SK-N-SH (cell line): Measurements from ENCODE around the gene TSHZ2. TPM values are rescaled to one million over a fixed set of nuclear protein-coding genes. Genes with fewer than 3 reads are reported as not detected.

ENCODE experiments used
- CTCF ChIA-PET: fragments of 300-600, 350-600 bp; formaldehyde crosslinking; extraction: SDS; loops from one replicate; lab custom pipeline; 2021; lab: Yijun Ruan, JAX
- POLR2A ChIA-PET: fragments of 350-600 bp; sonication (Branson Sonifier 250); formaldehyde crosslinking; extraction: SDS; loops from one replicate; lab custom pipeline; 2020; ENCODE audit warnings: antibody characterized with exemption, inconsistent platforms; lab: Yijun Ruan, JAX
- DNase-seq: peaks from one replicate; pipeline ENCODE4 v3.0.0; 2012
- H2AFZ ChIP-seq: fragments of 200-600 bp; sonication (generic); 2 replicates; pipeline ENCODE4 v1.8.1; 2016; ENCODE audit warnings: antibody characterized with exemption, mild to moderate bottlenecking, low read depth
- H3F3A ChIP-seq: fragments of 200-600 bp; sonication (generic); replicated peaks from 2 replicates; pipeline ENCODE3; 2016; ENCODE audit warnings: antibody characterized with exemption, mild to moderate bottlenecking; ENCODE audit not compliant: insufficient read depth
- H3K27ac ChIP-seq, 2 experiments: fragments of 200-500 bp in 1 of 2; fragments of 200-600 bp in 1 of 2; sonication (Bioruptor generic) in 1 of 2; sonication (generic), shearing (Covaris generic) in 1 of 2; 2 replicates each; pipeline versions ENCODE4 v1.5.1 to v1.6.1; 2014 to 2016; ENCODE audit warnings: low read depth in 2 of 2, inconsistent platforms in 1 of 2, low read length in 1 of 2, mild to moderate bottlenecking in 1 of 2, mixed read lengths in 1 of 2
- H3K27me3 ChIP-seq: fragments of 200-600 bp; sonication (generic), shearing (Covaris generic); 2 replicates; pipeline ENCODE4 v1.6.1; 2016; ENCODE audit warnings: mixed run types; ENCODE audit not compliant: insufficient read depth
- H3K36me3 ChIP-seq, 2 experiments: fragments of 200-500 bp in 1 of 2; fragments of 200-600 bp in 1 of 2; sonication (Bioruptor generic) in 1 of 2; sonication (generic) in 1 of 2; replicated peaks in 1 of 2; 2 replicates each; pipeline versions ENCODE3 to v1.5.1; 2014 to 2016; ENCODE audit warnings: low read length in 1 of 2, mild to moderate bottlenecking in 1 of 2; ENCODE audit not compliant: insufficient read depth in 2 of 2, control insufficient read depth in 1 of 2
- H3K4me1 ChIP-seq, 2 experiments: fragments of 200-500 bp in 1 of 2; fragments of 200-600 bp in 1 of 2; sonication (Bioruptor generic) in 1 of 2; sonication (generic), shearing (Covaris generic) in 1 of 2; 2 replicates each; pipeline versions ENCODE4 v1.5.1 to v1.6.1; 2014 to 2016; ENCODE audit warnings: low read depth in 1 of 2, low read length in 1 of 2, mixed run types in 1 of 2; ENCODE audit not compliant: insufficient read depth in 2 of 2, control insufficient read depth in 1 of 2
- H3K4me2 ChIP-seq: fragments of 200-600 bp; sonication (generic), shearing (Covaris generic); 2 replicates; pipeline ENCODE4 v1.6.1; 2017; ENCODE audit warnings: mixed run types
- H3K4me3 ChIP-seq, 2 experiments: fragments of 200-500 bp in 1 of 2; fragments of 200-600 bp in 1 of 2; sonication (Bioruptor generic) in 1 of 2; sonication (generic), shearing (Covaris generic) in 1 of 2; 2 replicates each; pipeline versions ENCODE4 v1.5.1 to v1.8.1; 2014 to 2016; ENCODE audit warnings: low read depth in 2 of 2, inconsistent platforms in 1 of 2, low read length in 1 of 2, mild to moderate bottlenecking in 1 of 2, mixed read lengths in 1 of 2, moderate library complexity in 1 of 2
- H3K79me2 ChIP-seq: fragments of 200-600 bp; sonication (generic); 2 replicates; pipeline ENCODE4 v1.8.1; 2017; ENCODE audit warnings: mild to moderate bottlenecking; ENCODE audit not compliant: insufficient read depth
- H3K9ac ChIP-seq: fragments of 200-600 bp; sonication (generic); 2 replicates; pipeline ENCODE4 v1.6.1; 2017; ENCODE audit warnings: mixed run types
- H3K9me2 ChIP-seq: fragments of 200-600 bp; sonication (generic); 2 replicates; pipeline ENCODE4 v1.6.1; 2017; ENCODE audit warnings: mixed run types
- H3K9me3 ChIP-seq: fragments of 200-600 bp; sonication (generic); 2 replicates; pipeline ENCODE4 v1.6.1; 2017; ENCODE audit warnings: mixed run types, mild to moderate bottlenecking, moderate library complexity
- H4K20me1 ChIP-seq: fragments of 200-600 bp; sonication (generic); 2 replicates; pipeline ENCODE4 v1.6.1; 2017; ENCODE audit warnings: mild to moderate bottlenecking, mixed run types; ENCODE audit not compliant: insufficient read depth
- FOXM1 ChIP-seq: IDR thresholded peaks from 2 replicates; pipeline ENCODE4 v1.4.0; 2012; ENCODE audit warnings: low read depth, mild to moderate bottlenecking
- GABPA ChIP-seq: IDR thresholded peaks from 2 replicates; pipeline ENCODE4 v1.4.0; 2012; ENCODE audit warnings: low read depth, mild to moderate bottlenecking
- PBX3 ChIP-seq: IDR thresholded peaks from 2 replicates; pipeline ENCODE4; 2012
- RAD21 ChIP-seq: IDR thresholded peaks from 2 replicates; pipeline ENCODE4 v1.6.1; 2012; ENCODE audit warnings: mild to moderate bottlenecking, low read length
- RFX5 ChIP-seq: IDR thresholded peaks from 2 replicates; pipeline ENCODE4 v1.6.1; 2012; ENCODE audit warnings: mild to moderate bottlenecking, improper control_type of control experiment, low read length
- SIN3A ChIP-seq: IDR thresholded peaks from 2 replicates; pipeline ENCODE4 v1.6.1; 2012; ENCODE audit warnings: low read depth, mild to moderate bottlenecking, low read length, moderate library complexity, borderline replicate concordance
- TEAD4 ChIP-seq: IDR thresholded peaks from 2 replicates; pipeline ENCODE4 v1.4.0; 2012; ENCODE audit warnings: mild to moderate bottlenecking, borderline replicate concordance; ENCODE audit not compliant: insufficient read depth
- YY1 ChIP-seq: IDR thresholded peaks from 2 replicates; pipeline ENCODE4 v1.4.0; 2012; ENCODE audit warnings: low read depth, mild to moderate bottlenecking
- WGBS: methylation state at CpG from one replicate; pipeline ENCODE4 v1.1.6; 2017; ENCODE audit warnings: low lambda C conversion rate; 5-methylcytosine and 5-hydroxymethylcytosine counted together
- polyA plus RNA-seq, 3 experiments: library from polyadenylated mRNA; depleted of rRNA; stranded (reverse); fragments of >200 nt; gene quantifications; 2 replicates each; pipeline ENCODE4 v1.2.3, GENCODE V29; 2012
- TF ChIP-seq, protein P1 (sequence below): IDR thresholded peaks from 2 replicates; pipeline ENCODE4 v1.4.0; 2012; ENCODE audit warnings: low read depth, borderline replicate concordance
- TF ChIP-seq, protein P2 (sequence below): IDR thresholded peaks from 2 replicates; pipeline ENCODE4 v1.6.1; 2012; ENCODE audit warnings: mild to moderate bottlenecking, low read depth, low read length, moderate library complexity
- TF ChIP-seq, protein P3 (sequence below): IDR thresholded peaks from 2 replicates; pipeline ENCODE4 v1.4.0; 2012; ENCODE audit warnings: low read depth
- TF ChIP-seq, protein P4 (sequence below): fragments of 200-600 bp; sonication (generic); IDR thresholded peaks from 2 replicates; pipeline ENCODE4 v1.6.1; 2017; ENCODE audit warnings: antibody characterized with exemption, mild to moderate bottlenecking, moderate library complexity

Gene TSHZ2
- polyA plus RNA-seq, 1 of the 3 experiments (the other 2 are of a cell fraction), result 0.13 TPM

- TF ChIP-seq, protein P1, sequence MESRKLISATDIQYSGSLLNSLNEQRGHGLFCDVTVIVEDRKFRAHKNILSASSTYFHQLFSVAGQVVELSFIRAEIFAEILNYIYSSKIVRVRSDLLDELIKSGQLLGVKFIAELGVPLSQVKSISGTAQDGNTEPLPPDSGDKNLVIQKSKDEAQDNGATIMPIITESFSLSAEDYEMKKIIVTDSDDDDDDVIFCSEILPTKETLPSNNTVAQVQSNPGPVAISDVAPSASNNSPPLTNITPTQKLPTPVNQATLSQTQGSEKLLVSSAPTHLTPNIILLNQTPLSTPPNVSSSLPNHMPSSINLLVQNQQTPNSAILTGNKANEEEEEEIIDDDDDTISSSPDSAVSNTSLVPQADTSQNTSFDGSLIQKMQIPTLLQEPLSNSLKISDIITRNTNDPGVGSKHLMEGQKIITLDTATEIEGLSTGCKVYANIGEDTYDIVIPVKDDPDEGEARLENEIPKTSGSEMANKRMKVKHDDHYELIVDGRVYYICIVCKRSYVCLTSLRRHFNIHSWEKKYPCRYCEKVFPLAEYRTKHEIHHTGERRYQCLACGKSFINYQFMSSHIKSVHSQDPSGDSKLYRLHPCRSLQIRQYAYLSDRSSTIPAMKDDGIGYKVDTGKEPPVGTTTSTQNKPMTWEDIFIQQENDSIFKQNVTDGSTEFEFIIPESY, result no peak
- TF ChIP-seq TEAD4 (no peak), RAD21 (no peak)
- TF ChIP-seq, protein P2, sequence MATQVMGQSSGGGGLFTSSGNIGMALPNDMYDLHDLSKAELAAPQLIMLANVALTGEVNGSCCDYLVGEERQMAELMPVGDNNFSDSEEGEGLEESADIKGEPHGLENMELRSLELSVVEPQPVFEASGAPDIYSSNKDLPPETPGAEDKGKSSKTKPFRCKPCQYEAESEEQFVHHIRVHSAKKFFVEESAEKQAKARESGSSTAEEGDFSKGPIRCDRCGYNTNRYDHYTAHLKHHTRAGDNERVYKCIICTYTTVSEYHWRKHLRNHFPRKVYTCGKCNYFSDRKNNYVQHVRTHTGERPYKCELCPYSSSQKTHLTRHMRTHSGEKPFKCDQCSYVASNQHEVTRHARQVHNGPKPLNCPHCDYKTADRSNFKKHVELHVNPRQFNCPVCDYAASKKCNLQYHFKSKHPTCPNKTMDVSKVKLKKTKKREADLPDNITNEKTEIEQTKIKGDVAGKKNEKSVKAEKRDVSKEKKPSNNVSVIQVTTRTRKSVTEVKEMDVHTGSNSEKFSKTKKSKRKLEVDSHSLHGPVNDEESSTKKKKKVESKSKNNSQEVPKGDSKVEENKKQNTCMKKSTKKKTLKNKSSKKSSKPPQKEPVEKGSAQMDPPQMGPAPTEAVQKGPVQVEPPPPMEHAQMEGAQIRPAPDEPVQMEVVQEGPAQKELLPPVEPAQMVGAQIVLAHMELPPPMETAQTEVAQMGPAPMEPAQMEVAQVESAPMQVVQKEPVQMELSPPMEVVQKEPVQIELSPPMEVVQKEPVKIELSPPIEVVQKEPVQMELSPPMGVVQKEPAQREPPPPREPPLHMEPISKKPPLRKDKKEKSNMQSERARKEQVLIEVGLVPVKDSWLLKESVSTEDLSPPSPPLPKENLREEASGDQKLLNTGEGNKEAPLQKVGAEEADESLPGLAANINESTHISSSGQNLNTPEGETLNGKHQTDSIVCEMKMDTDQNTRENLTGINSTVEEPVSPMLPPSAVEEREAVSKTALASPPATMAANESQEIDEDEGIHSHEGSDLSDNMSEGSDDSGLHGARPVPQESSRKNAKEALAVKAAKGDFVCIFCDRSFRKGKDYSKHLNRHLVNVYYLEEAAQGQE, result no peak
- TF ChIP-seq, protein P3, sequence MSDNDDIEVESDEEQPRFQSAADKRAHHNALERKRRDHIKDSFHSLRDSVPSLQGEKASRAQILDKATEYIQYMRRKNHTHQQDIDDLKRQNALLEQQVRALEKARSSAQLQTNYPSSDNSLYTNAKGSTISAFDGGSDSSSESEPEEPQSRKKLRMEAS, result no peak
These were observed 56.3 kb downstream of the TSHZ2 start (continued) for GRCh38 chr20:53028337-53029007.

DNA sequence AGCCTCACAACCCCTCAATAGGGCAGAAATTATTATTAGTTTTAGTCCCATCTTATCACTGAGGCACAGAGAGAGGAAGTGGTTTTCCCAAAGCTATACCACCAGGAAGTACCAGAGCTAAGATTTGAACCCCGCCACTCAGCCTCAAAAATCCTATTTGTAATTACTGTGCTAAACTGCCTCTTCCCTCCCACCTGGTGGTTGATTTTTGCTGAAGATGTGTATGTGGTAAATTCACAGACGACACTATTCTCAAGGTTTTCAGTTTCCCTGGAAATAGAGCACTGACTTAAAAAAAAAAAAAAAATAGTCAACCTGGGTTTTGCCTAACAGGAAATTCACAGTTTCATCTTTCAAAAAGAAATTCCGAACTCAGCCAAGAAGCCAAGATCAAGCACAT, 57.9 kb downstream of the TSHZ2 start:
- Histone ChIP-seq H4K20me1 (no peaks in the 10 kb centered on the region), H3K27me3 (no peaks in the 10 kb centered on the region), H2AFZ (no peak overlapping the region), H3K9me3 (no peaks in the 10 kb centered on the region), H3K4me3 (no peak overlapping the region), H3K4me2 (no peak overlapping the region), H3K79me2 (no peaks in the 10 kb centered on the region), H3K27ac (no peak overlapping the region), H3K4me1 (no peaks in the 10 kb centered on the region; a peak in 1 of 4 replicates), H3F3A (no peaks in the 10 kb centered on the region), H3K9me2 (no peaks in the 10 kb centered on the region), H3K9ac (no peak overlapping the region), H3K36me3 (no peaks in the 10 kb centered on the region)
- ChIA-PET POLR2A (no interaction called here), CTCF (interaction anchor here (1.0 to 1.2 kb wide), 2 partner anchors 11 to 12 kb away, joined by 3 to 4 read pairs; no protein-coding TSS in a partner anchor)
- WGBS, result 47% methylated on average over 3 of the region's 3 CpGs
- TF ChIP-seq FOXM1, result no peak
- TF ChIP-seq PBX3, result no peak
- TF ChIP-seq, protein P1, result no peak
- TF ChIP-seq, protein P4, sequence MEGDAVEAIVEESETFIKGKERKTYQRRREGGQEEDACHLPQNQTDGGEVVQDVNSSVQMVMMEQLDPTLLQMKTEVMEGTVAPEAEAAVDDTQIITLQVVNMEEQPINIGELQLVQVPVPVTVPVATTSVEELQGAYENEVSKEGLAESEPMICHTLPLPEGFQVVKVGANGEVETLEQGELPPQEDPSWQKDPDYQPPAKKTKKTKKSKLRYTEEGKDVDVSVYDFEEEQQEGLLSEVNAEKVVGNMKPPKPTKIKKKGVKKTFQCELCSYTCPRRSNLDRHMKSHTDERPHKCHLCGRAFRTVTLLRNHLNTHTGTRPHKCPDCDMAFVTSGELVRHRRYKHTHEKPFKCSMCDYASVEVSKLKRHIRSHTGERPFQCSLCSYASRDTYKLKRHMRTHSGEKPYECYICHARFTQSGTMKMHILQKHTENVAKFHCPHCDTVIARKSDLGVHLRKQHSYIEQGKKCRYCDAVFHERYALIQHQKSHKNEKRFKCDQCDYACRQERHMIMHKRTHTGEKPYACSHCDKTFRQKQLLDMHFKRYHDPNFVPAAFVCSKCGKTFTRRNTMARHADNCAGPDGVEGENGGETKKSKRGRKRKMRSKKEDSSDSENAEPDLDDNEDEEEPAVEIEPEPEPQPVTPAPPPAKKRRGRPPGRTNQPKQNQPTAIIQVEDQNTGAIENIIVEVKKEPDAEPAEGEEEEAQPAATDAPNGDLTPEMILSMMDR, result no peak
- no peak for TF ChIP-seq SIN3A
- no peak for TF ChIP-seq GABPA
- TF ChIP-seq YY1, result no peak
- TF ChIP-seq RFX5, result no peak
- DNase-seq, result no peak
